GM20431 (cell line): ENCODE results near the gene LRRC8D.

Source experiments
- in situ Hi-C: fragments of 300-500 bp; cut with MseI, MboI; formaldehyde crosslinking; loops from one replicate; pipeline ENCODE4 v1.15.0; 2020; ENCODE audit warnings: low sequenced_read_pairs; ENCODE audit not compliant: unreplicated experiment

Gene LRRC8D

DNA sequence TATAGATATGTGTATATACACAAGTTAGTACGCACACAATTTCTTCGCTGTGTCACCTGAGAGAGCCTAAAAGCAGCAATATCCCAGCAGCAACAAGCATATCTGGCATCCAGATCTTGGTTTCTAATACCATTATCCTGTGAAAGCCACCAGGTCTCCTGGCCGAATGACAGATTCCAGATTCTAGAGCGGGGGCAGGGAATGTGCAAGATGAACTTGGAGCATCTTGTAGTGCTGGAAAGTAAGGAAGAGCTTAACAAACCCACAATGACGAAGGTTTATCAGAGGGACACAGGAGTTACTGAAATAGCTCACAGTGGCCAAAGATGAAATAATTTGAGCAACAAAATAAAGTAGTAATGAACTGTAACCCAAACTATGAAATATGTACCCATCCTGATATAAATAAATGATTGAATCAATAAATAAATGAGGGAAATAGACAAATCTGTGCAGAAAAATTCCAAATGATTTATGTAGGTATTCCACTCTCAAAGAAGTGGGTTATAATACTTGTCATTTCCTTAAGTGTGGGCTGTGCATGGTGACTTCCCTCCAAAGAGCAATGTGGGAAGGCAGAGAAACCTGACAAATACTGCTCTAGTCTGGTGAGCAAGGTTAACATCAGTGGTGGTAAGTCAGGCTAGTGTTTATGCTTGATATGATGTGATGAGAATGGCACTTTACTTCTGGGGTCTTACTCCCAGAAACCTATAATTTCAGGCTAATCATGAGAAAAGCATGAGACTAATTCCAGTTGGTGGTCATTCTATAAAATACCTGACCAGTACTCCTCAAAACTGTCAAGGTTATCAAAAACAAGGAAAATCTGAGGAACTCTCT is 67.9 kb downstream of the LRRC8D start:
- in situ Hi-C loops: no loop called here

DNA sequence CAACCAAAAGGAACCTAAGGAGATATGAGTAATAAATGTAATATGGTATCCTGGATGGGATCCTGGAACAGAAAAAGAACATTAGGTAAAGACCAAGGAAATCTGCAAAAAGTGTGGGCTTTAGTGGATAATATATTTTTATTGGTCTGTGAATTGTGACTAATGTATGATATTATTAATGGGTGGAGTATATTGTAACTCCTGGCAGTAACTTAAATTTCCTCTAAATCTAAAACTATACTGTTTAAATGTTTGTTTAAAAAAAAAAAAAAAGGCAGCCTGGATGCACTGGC is 68.4 kb downstream of the LRRC8D start:
- in situ Hi-C loops: no loop called here

DNA sequence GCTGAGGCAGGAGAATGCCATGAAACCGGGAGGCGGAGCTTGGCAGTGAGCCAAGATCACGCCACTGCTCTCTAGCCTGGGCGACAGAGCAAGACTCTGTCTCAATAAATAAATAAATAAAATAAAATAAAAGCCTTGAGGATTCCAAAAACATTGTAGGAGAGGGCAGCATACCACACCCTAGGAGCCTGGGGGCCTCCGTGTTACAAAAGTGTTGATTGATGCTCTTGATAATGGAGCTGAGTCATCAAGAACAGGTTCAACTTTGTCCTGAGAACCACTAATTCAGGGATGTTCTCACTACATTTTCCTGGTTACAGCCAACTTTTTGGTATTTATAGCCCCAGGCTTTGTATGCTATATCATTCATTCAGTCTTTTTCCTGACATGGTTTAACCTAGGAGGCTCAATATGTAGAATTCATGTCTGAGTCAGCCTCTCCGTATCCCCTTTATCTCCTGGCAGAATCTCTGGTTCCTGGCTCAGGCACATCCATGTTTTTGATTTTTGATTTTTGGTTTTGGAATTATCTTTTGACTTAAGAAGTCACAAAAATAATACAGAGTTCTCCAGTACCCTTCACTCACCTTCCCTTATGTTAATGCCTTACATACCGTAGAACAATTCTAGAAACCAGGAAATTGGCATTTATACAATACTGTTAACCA is 69.4 kb downstream of the LRRC8D start:
- in situ Hi-C loops: no loop called here

DNA sequence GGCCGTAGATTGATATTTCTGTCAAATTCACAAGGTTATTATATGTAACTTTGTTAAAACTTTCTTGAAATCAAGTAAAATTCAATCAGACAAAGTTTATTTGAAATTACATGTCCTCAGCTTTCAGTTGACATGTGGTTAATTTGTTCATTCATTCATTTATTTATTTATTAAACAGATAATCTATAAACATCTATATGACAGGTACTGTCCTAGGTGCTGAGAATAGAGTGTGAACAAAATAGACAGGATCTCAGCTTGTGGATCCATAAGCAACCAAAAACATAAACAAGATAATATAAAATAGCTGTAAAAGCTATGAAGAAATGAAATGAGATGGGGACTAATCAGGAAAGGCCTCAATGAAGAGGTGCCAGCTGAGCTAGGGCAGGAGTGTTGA is 72.0 kb downstream of the LRRC8D start:
- in situ Hi-C loops: no loop called here

DNA sequence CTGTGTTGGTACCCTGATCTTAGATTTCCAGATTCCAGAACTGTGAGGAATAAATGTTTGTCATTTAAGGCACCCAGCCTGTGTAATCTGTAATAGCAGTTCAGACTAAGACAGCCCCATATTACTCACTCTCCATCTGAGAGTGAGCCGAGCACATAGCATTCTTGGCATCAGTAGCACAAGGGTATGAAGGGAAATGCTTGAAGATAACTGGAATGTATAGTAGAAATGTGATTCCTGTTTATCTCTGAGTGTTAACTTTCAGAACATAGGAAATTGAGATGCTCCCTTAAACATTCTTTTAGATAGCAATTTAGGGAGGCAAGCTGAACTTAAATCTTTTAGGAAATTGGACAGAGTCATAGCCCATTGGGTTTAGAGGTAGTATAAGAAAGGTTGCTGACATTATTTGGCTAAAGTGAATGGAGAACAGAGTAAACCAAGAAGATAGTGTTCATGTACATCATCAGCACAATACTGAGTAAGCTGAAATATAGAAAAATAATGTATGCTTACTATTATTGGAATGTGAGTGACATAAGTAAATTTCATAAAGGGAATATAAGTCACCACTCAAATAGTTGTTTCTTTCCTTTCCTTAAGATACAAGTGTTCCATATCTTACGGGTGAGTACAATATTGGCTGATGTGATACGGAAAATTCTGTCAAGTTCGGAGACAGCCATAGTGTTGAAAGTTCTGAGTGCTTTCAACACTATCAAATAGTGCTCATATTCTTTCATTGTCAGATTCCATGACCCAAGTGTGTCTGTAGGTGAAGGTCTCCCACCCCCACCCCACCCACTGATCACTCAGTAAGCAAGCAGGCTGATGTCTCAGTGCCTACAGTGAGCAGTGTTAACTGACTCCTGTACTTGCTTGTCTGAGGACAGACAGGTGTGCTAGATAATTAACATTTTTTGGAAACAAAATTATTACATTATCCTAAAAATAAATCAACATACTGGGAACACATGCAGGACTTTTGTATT is 73.7 kb downstream of the LRRC8D start:
- in situ Hi-C loops: no loop called here

DNA sequence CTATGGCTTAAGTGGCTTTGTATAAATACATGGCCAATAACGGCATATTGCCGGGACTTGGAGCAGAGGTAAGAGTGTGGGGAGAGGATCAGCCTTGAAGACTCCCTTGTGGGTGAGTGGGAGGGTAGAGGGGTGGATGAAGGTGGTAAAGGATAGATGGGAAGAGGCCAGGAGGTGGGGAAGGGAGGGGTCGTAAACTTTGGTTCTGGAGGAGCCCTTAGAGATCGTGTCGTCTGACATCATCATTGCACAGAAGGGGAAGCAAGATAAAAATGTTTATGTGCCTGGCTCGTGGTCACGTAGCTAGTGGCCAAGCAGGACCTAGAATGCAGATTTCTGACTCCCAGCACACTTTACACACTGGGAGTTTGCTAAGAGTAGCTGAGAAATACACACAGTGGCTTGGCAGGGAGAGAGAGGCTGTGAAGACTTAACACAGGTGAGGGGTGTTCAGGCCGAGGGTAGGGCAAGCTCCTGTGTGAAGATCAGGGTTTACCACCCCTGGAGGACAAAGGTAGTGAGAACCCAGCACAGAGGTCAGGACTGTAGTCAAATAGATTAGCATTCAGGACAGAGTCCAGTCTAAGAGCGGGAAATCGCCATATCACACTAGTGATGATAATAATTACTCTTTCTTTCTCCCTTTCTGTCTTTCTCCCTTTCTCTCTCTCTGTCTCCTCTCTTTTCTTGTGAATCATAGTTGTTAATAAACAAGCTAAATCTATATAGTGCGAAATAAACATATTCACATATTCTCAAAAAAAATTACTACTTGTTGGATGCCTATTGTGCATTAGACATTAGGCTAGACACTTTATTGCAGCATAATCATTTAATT is 75.5 kb downstream of the LRRC8D start:
- in situ Hi-C loops: no loop called here

DNA sequence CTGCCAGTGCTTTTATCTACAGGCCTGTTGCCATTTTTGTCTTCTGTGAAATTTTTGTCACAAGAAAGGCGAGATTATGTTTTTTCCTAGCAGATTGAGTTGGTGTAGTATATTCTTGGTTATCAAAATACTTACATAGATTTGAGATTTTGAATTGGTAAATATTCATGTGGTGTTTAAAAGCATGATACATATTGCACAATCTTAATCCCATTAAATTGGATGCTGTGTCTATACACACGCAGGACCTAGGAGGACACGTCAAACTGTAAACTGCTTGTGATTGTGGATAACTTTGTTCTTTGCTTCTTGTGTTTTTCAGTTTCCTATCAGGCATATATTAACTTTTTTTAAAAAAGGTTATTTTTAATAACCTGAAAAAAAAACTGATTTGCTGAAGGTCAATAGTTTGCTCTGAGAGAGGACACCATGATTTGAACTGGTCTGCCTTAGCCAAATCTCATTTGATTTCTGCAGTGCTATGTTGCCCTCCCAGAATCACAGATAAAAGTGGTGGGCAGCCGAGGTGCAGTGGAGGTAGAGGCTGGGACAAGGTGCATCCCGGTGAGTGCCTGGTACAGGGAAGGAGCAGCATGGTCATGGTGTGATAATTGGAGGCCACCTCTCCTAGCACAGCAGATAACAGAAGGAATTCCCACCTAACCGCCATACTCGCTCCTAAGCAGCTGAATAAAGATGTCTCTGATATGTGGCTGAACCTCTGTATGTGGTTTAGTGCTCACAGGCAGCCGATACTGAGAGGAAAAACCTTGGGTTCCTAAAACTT is 76.7 kb downstream of the LRRC8D start:
- in situ Hi-C loops: no loop called here

DNA sequence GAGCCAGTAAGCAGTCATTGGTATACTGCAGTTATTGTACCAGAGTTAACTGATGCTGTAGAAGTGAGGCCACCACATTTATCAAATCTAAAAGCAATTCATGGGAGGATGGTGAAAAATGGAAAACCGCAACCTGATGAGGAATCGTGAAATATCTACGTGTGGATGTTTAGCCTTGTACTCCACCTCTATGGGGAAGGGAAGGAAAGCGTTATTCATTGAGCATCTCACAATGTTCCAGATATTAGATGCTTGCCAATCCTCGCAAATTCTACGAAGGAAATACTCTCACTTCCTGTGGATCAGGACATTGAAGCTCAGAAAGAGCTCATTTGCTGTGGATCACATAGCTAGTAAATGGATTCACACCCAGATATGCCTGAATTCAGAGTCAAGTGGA is 77.3 kb downstream of the LRRC8D start:
- in situ Hi-C loops: no loop called here

DNA sequence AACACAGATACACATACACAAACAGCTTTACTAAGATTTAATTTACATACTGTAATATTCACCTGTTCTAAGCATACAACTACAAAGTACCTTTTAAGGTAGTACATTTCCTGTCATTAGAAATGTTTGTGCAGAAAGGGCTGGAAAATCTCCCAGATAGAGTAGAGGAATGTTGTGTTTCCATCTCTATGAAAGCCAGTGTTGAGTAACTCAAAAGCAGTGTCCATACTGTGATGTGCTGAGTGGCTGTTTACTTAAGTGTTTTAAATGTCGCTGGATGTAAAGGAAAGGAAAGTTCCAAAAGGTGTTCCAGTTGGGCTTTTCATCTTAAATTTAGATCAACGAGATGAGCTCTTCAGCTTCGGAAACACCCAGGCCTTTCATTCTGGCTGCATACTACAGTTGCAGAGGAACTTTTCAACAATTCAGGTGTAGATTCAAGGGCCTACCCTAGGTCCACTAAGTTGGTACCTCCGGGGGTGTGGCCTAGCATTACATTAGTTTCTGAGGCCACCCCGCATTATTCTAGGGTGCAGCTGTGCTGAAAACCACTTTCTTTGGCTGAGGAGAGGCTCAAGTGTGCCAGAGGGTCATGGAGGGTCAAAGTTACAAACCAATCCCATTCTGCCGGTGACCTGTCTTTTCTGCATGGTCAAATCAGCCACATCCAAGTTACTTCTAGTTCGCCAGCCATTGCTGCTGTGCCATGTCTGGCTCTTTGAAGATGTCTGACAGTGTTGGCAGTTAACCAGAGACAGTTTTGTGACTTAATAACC is 78.1 kb downstream of the LRRC8D start:
- in situ Hi-C loops: no loop called here

DNA sequence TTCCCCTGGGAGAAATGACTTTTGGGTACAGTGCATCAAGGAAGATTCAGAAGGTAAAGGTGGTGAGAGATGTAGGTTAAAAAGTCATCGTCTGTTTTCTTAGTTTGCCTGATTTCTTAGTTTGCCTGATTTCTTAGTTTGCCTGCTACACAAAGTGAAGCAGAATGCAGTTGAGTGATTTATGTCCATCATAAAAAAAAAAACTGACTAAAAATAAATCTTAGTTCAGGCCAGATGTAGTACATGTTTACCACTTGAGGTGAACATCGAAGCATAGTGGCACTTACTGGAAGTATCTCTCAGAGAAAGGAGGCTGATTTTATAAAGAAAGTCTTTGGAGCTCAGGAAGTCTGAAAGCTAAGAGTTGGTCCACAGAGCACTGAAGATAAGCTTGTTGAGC is 79.5 kb downstream of the LRRC8D start:
- in situ Hi-C loops: no loop called here

DNA sequence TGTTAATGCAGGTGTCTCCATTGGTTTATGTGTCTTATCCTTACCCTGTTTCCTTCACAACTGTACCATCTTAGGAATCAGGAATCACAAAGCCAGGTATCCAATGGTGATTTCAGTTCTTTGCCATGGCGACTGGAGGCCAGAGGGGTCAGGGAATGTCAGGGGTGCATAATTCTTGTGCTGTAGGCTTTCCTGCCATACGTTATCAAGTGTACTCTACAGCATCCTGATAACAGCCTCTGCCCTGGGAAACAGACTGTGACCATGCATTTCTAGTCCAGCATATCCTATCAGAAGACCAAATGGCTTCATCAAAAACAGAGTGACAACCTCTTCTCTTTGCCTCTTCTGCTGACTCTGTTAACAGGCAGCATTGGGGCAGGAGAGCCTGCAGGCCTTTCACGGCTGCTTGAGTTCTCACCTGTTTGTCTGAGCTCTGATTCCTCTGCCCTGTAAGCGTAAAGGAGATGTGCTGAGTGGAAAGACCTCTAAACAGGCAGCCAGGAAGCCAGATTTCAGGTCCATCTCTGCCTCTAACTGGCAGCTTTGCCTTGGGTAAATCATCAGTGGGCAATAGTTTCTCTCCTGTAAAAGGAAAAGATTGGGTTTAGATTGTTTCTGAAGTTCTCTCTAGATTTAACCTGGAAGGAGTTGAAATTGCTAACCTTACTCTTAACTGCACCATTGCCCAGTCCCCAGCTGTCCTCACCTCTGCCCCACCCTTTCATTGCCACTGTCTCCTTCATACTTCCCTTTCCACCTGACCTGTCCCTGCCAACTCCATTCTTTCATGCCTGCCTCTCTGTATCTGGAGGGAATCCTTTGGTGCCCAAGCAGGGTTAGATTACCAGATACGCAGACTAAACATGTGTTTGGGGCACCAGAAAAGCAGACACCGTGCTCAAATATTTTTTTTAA is 80.2 kb downstream of the LRRC8D start:
- in situ Hi-C loops: no loop called here

DNA sequence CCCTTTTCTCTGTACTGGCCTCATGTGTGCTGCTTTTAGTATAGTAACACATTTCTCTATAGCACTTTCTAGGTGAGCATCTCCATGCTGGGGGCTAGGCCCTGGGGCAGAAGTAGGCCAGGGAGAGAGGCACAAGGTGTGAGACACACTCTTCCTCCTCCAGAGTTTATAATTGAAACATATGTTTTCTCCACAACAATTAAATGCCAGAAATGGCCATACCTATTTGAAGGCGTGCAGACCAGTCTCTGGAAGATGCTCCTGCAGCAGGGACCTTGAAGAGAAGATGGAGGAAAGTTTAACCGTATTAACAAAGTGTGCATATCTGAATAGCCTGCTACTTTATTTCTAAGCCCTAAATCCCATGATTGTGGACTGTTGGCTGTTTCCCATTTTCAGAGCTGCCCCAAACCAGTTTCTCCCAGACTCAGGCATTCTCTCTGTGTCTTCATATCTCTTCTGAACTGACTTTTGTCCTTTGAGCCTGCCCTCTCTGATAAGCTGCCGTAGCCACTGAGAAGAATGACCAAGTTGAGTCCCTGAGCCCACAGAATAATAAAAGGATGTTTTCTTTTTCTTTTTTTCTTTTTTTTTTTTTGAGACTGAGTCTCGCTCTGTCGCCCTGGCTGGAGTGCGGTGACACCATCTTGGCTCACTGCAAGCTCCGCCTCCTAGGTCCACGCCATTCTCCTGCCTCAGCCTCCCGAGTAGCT is 81.3 kb downstream of the LRRC8D start:
- in situ Hi-C loops: no loop called here

DNA sequence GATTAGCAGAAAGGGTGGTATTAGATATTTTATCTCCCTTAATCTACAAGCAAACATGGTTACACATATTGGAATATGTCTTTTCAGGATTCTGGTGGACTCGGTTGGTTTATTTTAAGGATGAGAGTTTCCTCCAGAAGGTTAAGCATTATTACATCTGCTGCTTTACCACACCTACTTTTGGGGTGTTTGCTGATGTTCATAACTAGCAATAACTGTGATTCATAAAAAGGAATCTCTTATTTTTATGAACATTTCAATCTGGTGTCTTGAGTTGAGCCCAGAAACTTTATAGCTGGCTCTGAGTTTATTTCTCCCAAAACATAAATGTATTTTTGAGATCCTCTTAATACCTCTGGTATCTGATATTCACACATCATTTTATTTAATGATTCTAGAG is 82.7 kb downstream of the LRRC8D start:
- in situ Hi-C loops: no loop called here

DNA sequence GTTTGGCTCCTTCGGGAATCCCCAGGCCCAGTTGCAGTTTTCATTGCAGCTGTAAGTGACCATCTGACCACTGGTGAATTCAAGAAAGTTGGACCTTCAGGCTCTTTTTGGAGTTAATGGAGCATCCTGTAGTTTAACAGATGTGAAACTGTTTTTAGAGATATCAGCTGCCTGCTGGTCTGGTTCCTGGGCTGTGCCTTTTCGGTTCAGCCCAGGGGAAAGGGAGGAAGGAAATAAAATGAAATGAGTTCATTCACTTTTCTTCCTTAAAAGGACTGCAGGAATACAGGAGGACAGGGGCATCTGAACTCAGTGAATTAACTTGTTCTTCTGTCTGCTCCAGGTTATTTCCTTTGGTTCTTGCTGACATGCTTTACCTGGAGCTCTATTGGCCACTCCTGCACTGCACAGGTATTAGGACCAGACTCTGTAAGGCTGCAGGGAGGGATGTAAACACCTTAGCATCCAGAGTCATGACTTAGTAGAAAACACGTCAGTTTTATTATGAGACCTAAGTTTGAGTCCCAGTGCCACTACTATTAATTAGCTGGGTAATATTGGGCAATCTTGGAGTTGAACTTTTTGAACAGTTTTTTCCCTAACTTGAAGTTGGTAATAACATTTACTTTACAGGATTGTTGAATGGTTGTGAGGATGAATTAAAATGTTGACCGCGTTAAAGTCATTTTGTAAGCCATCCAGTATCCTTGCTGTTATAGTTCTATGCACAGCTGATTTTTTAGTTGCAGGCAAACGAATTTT is 83.6 kb downstream of the LRRC8D start:
- in situ Hi-C loops: no loop called here

DNA sequence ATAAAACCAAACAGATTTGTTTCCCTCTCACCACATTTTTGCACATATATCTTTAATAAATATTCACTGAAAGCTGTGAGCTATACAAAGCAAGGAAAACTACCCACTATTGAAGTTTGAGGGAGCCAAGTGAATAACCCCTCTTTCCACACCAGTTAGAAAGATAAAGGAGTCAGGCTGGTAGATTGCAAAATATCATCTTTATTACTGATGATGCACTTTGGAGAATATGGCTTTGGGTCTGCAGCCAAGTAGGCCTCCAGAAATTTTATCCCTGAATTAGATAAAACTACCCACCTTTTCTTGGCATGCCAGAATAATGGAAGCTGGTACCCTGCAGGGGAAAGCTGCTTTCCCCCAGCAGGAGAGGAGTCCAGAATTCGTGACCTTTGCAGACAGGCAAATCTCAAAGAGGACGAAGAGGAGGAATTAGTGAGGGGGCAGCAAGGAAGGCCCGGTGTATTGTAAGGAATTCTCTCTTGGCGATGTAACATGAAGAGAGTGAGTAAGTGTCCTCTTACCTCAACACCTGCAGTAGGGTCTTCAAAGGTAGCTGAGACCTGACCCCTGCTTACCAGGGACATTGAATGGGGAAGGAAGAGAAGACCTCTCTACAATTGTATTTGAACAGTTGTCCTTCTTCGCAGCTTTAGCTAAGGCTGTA is 84.7 kb downstream of the LRRC8D start:
- in situ Hi-C loops: no loop called here

DNA sequence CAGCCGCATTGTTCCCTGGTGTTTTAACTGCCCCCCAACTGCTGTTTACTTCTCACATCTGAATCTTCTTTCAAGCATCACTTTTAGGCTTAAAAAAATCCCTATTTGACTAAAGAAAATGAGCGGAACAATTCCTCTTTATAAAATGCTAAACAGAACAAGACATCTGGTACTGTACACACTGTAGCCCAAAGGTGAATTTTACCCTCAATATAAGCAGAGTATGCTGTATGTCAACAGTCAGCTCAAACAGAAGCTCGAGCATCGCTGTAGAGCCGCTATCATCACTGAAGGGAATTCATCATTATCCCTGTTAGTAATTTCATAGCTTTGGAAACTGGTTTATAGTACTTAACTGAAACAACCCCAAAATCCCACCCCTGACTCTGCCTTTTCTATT is 85.3 kb downstream of the LRRC8D start:
- in situ Hi-C loops: no loop called here
